GM12878 (cell line): ENCODE results near the gene SORCS2. TPM values are rescaled to one million over a fixed set of nuclear protein-coding genes. Genes with fewer than 3 reads are reported as not detected.

Experiments used
- ATAC-seq: fragments of 200-7000 bp; cut with Tn5 transposase; 3 replicates; pipeline ENCODE4 v1.9.1; 2020; ENCODE audit warnings: mild to moderate bottlenecking, moderate library complexity
- BruUV-seq: library from RNA; stranded (reverse); fragments of 400-500 nt; replicated peaks from 2 replicates; lab custom pipeline; 2021; lab: Mats Ljungman, UMichigan
- CTCF ChIA-PET: fragments of 300-600 bp; sonication (Branson Sonifier 250); formaldehyde crosslinking; extraction: SDS; loops from one replicate; lab custom pipeline; 2021; ENCODE audit warnings: inconsistent platforms; lab: Yijun Ruan, JAX
- POLR2A ChIA-PET: fragments of 350-600 bp; formaldehyde crosslinking; extraction: SDS; loops from one replicate; lab custom pipeline; 2021; ENCODE audit warnings: inconsistent platforms; lab: Charles Lee
- RAD21 ChIA-PET: fragments of 300-600 bp; sonication (Branson Sonifier 250); formaldehyde crosslinking; loops from one replicate; lab custom pipeline; 2023; ENCODE audit warnings: antibody characterized with exemption; ENCODE audit not compliant: unreplicated experiment; lab: Charles Lee
- SMC1A ChIA-PET: fragments of 300-600 bp; sonication (Branson Sonifier 250); formaldehyde crosslinking; loops from one replicate; lab custom pipeline; 2023; ENCODE audit not compliant: unreplicated experiment, uncharacterized antibody; lab: Charles Lee
- DNase-seq: peaks from one replicate; pipeline ENCODE4 v3.0.0-alpha.2; 2011; ENCODE audit warnings: low read depth, low spot score
- FAIRE-seq: peaks from 3 replicates; lab custom pipeline; 2011; peaks lifted over from hg19 to GRCh38; lab: Jason Lieb, UNC
- H2AFZ ChIP-seq: 2 replicates; pipeline ENCODE4 v1.6.0; 2011; ENCODE audit warnings: low read depth, low read length, control low read depth; ENCODE audit not compliant: control insufficient read depth
- H3K27ac ChIP-seq: 2 replicates; pipeline ENCODE4 v1.5.1; 2011; ENCODE audit warnings: control low read depth; ENCODE audit not compliant: control insufficient read depth, insufficient read depth
- H3K27me3 ChIP-seq, 2 experiments: replicated peaks in 1 of 2; 2 replicates each; pipeline versions ENCODE4 v1.6.0 to v1.6.1; 2011; ENCODE audit warnings: low read length in 1 of 2; ENCODE audit not compliant: control insufficient read depth in 2 of 2, insufficient read depth in 2 of 2
- H3K36me3 ChIP-seq, 2 experiments: 2 replicates each; pipeline ENCODE4 v1.5.1; 2011; ENCODE audit warnings: low read length in 1 of 2; ENCODE audit not compliant: control insufficient read depth in 2 of 2, insufficient read depth in 2 of 2
- H3K4me1 ChIP-seq: 2 replicates; pipeline ENCODE4 v1.6.1; 2011; ENCODE audit warnings: mild to moderate bottlenecking, low read length, moderate library complexity, mixed read lengths; ENCODE audit not compliant: control insufficient read depth, insufficient read depth
- H3K4me2 ChIP-seq: 2 replicates; pipeline ENCODE4 v1.6.0; 2011; ENCODE audit warnings: control low read depth; ENCODE audit not compliant: control insufficient read depth, insufficient read depth
- H3K4me3 ChIP-seq: fragments of 200-600 bp; sonication (generic); 2 replicates; pipeline ENCODE4 v1.5.1; 2016
- H3K79me2 ChIP-seq: 2 replicates; pipeline ENCODE4 v1.6.0; 2011; ENCODE audit warnings: low read length; ENCODE audit not compliant: control insufficient read depth, insufficient read depth
- H3K9ac ChIP-seq: 2 replicates; pipeline ENCODE4 v1.8.0; 2011; ENCODE audit warnings: low read length, control low read depth, mixed read lengths; ENCODE audit not compliant: control insufficient read depth, insufficient read depth
- H3K9me3 ChIP-seq: replicated peaks from 3 replicates; pipeline ENCODE4 v1.5.1; 2011; ENCODE audit warnings: mild to moderate bottlenecking, low read length; ENCODE audit not compliant: control insufficient read depth, insufficient read depth
- H4K20me1 ChIP-seq: 2 replicates; pipeline ENCODE4 v1.6.0; 2011; ENCODE audit not compliant: control insufficient read depth, insufficient read depth
- BHLHE40 ChIP-seq, 2 experiments: fragments of 450-650 bp in 1 of 2; IDR thresholded peaks; 2 replicates each; pipeline ENCODE4 v1.6.1; 2011 to 2017; ENCODE audit warnings: low read depth in 2 of 2, borderline replicate concordance in 1 of 2, improper control_type of control experiment in 1 of 2, low read length in 1 of 2, mild to moderate bottlenecking in 1 of 2
- E4F1 ChIP-seq: fragments of 450-650 bp; IDR thresholded peaks from 2 replicates; pipeline ENCODE4 v1.6.1; 2018; ENCODE audit warnings: borderline replicate concordance, mild to moderate bottlenecking; ENCODE audit not compliant: partially characterized antibody
- ESRRA ChIP-seq: IDR thresholded peaks from 2 replicates; pipeline ENCODE4 v1.6.1; 2012; ENCODE audit warnings: mild to moderate bottlenecking, low read length, improper control_type of control experiment
- IRF3 ChIP-seq: fragments of 450-650 bp; IDR thresholded peaks from 2 replicates; pipeline ENCODE4 v1.6.1; 2014; ENCODE audit warnings: mild to moderate bottlenecking
- IRF5 ChIP-seq: fragments of 450-650 bp; IDR thresholded peaks from 2 replicates; pipeline ENCODE4 v1.6.1; 2017; ENCODE audit warnings: borderline replicate concordance
- MEF2A ChIP-seq: IDR thresholded peaks from 2 replicates; pipeline ENCODE4 v1.6.1; 2011; ENCODE audit warnings: low read depth, mild to moderate bottlenecking, low read length, moderate library complexity; ENCODE audit not compliant: insufficient read depth
- NKRF ChIP-seq: fragments of 450-650 bp; conservative IDR thresholded peaks from 2 replicates; pipeline ENCODE4 v1.6.1; 2017; ENCODE audit warnings: mild to moderate bottlenecking, moderate library complexity
- RELA ChIP-seq: fragments of 450-650 bp; IDR thresholded peaks from 2 replicates; pipeline ENCODE4 v1.8.0; 2014; ENCODE audit warnings: borderline replicate concordance; ENCODE audit not compliant: partially characterized antibody
- SP1 ChIP-seq: IDR thresholded peaks from one replicate; pipeline ENCODE4 v1.6.1; 2011; ENCODE audit warnings: low read depth, low read length
- SREBF1 ChIP-seq: IDR thresholded peaks from 2 replicates; pipeline ENCODE4 v1.6.1; 2012; ENCODE audit warnings: mild to moderate bottlenecking, low read length
- SRF ChIP-seq, 2 experiments: IDR thresholded peaks; 2 replicates each; pipeline ENCODE4 v1.6.1; 2011; ENCODE audit warnings: low read depth in 2 of 2, low read length in 2 of 2, mild to moderate bottlenecking in 1 of 2, moderate library complexity in 1 of 2
- ZZZ3 ChIP-seq: IDR thresholded peaks from 2 replicates; pipeline ENCODE4 v1.6.1; 2011; ENCODE audit warnings: low read depth; ENCODE audit not compliant: control insufficient read depth, insufficient read length
- WGBS: methylation state at CpG from one replicate; pipeline ENCODE4 v1.1.6; 2016; ENCODE audit warnings: low lambda C conversion rate; ENCODE audit not compliant: insufficient replicate concordance, insufficient coverage; ENCODE audit errors: missing lambda C conversion rate; 5-methylcytosine and 5-hydroxymethylcytosine counted together
- in situ Hi-C: fragments of 300-500 bp; cut with MboI; formaldehyde crosslinking; loops from 9 replicates; pipeline ENCODE4 v1.14.3; 2018; ENCODE audit warnings: mixed read lengths
- intact Hi-C: fragments of 100-400 bp; cut with micrococcal nuclease; formaldehyde crosslinking; loops from one replicate; pipeline ENCODE4 v1.14.2; 2022; ENCODE audit not compliant: unreplicated experiment
- polyA plus RNA-seq, 11 experiments: library from polyadenylated mRNA; depleted of rRNA in 4 of 11; unstranded in 6 of 11; stranded (reverse) in 5 of 11; fragments of >200 nt; fragmentation: Nextera tagmentation in 4 of 11; fragmentation: Illumina TruSeq in 1 of 11; extraction: Ambion mirVana in 4 of 11; extraction: Trizol in 1 of 11; gene quantifications; 1 replicate in 1 of 11; 2 replicates in 10 of 11; pipeline versions ENCODE4 v1.2.1 to v1.2.3, GENCODE V29; 2011 to 2016; ENCODE audit warnings: inconsistent platforms in 2 of 11, missing spikeins in 2 of 11, low read depth in 1 of 11
- total RNA-seq, 4 experiments: library from RNA; depleted of rRNA in 3 of 4; stranded (reverse); fragments of >200 nt in 3 of 4; fragmentation: Illumina TruSeq in 1 of 4; extraction: Trizol in 1 of 4; gene quantifications; 2 replicates each; pipeline versions ENCODE4 v1.2.1 to v1.2.3, GENCODE V29; 2013 to 2021
- TF ChIP-seq, protein P1 (sequence below): IDR thresholded peaks from 2 replicates; pipeline ENCODE4 v1.6.1; 2011; ENCODE audit warnings: borderline replicate concordance, low read depth, mild to moderate bottlenecking, moderate library complexity, low read length; ENCODE audit not compliant: insufficient read depth, poor library complexity, severe bottlenecking

SORCS2 gene
- total and polyA plus RNA-seq, 10 of the 15 experiments (the other 5 are each of a cell fraction or from before 2014, with no cell fraction given) = 0.01 to 0.15 (median 0.05) TPM; not detected in 5

- TF ChIP-seq IRF5 = no peak
- TF ChIP-seq ESRRA = no peak
- no peak for TF ChIP-seq NKRF
- TF ChIP-seq ZZZ3 = no peak
- TF ChIP-seq, all 136 proteins: peak for 0
These were observed 299.6 kb downstream of the SORCS2 start (continued) for GRCh38 chr4:7491915-7492314.

GRCh38 chr4:7498446-7499200 is 306.3 kb downstream of the SORCS2 start:
- FAIRE-seq = no peak
- H3K4me2 ChIP-seq = no peak overlapping the region
- peaks cover 0 to 1% of the 10 kb centered on the region in 2 experiments; a peak in 2 of 4 replicates for H3K27me3 ChIP-seq
- no peaks in the 10 kb centered on the region for H3K9me3 ChIP-seq
- H3K4me3 ChIP-seq = no peak overlapping the region
- no peak overlapping the region for H3K27ac ChIP-seq
- intact Hi-C loops (no loop called here), in situ Hi-C loops (no loop called here)
- H3K36me3 ChIP-seq = no peaks in the 10 kb centered on the region
- RAD21 ChIA-PET = no interaction called here
- no peak for TF ChIP-seq SREBF1
- TF ChIP-seq, protein P1, sequence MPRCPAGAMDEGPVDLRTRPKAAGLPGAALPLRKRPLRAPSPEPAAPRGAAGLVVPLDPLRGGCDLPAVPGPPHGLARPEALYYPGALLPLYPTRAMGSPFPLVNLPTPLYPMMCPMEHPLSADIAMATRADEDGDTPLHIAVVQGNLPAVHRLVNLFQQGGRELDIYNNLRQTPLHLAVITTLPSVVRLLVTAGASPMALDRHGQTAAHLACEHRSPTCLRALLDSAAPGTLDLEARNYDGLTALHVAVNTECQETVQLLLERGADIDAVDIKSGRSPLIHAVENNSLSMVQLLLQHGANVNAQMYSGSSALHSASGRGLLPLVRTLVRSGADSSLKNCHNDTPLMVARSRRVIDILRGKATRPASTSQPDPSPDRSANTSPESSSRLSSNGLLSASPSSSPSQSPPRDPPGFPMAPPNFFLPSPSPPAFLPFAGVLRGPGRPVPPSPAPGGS = no peak
- no peak for TF ChIP-seq SP1
- TF ChIP-seq MEF2A = no peak
- no peak for TF ChIP-seq IRF3
- TF ChIP-seq BHLHE40 (IDR thresholded peaks at IDR 0.05; ENCODE audit: borderline replicate concordance in 1 of 2, low read depth in 2 of 2, low read length in 1 of 2) = no peak
- TF ChIP-seq E4F1 = no peak
- no peak for TF ChIP-seq SRF (IDR thresholded peaks at IDR 0.05; ENCODE audit: low read depth in 2 of 2, low read length in 2 of 2)
- no peak for TF ChIP-seq RELA
- WGBS = 7% methylated on average over 16 of the region's 16 CpGs
- no TSS peak for BruUV-seq
- no peak for DNase-seq
- H3K4me1 ChIP-seq = no peaks in the 10 kb centered on the region
- ATAC-seq = no peak
- H3K9ac ChIP-seq = no peak overlapping the region
- H4K20me1 ChIP-seq = no peaks in the 10 kb centered on the region
- no peak overlapping the region for H2AFZ ChIP-seq
- SMC1A ChIA-PET = no interaction called here
- H3K79me2 ChIP-seq = no peaks in the 10 kb centered on the region
- CTCF ChIA-PET = no interaction called here
- POLR2A ChIA-PET = no interaction called here
